ENCODE measurements around the gene HLA-DOB. TPM values are rescaled to one million over a fixed set of nuclear protein-coding genes. Genes with fewer than 3 reads are reported as not detected.

HLA-DOB gene
- polyA plus RNA-seq, 5 donors, result 0.27 to 0.63 (median 0.38) TPM

- peak; percentile 89 to 93 for DNase-seq
These were observed 27.4 kb upstream of the HLA-DOB start, which contains the start of gene PSMB8 for GRCh38 chr6:32843979-32844838. TSS of gene PSMB8 (minus strand) at chr6:32844047. CDS start at chr6:32843996, 51 bp downstream.

DNA sequence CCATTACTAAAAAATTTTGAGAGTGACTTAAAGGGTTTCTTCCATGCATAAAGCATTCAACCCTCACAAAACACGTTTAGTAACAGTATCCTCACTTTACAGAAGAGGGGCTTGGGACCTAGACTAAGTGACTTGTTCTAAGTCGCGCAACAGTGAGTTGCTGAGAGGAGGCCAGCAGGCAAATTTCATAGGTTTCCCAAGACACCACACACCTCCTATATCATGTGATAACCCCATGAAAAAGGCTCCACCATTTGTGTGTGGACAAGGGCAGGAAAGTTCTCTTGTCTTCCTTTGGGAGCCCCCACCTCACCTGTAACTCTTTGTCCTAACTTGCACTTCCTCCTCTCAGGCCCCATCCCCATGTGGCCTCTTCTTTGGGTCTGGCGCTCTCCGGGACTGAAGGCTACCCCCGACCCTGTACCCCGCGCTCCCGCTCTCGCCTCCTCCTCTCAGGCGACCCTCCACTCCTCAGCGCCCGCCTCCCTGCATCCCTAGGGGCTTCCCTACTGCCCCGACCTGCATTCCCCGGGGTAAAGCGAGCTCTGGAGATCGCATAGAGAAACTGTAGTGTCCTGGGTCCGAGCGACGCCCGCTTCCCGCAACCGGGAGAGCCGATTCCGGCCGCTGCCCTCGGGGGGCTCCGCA is 26.7 kb upstream of the HLA-DOB start:
- no peak for DNase-seq

- no peak for DNase-seq
These were observed 25.9 kb upstream of the HLA-DOB start for GRCh38 chr6:32842690-32843089.

- DNase-seq, result no peak
These were observed 25.3 kb upstream of the HLA-DOB start for GRCh38 chr6:32842021-32842650.

GRCh38 chr6:32840604-32841246 is 23.9 kb upstream of the HLA-DOB start:
- no peak for DNase-seq

- DNase-seq, result no peak
These were observed 22.6 kb upstream of the HLA-DOB start for GRCh38 chr6:32839356-32839755.

- DNase-seq, result peak; percentile 93 to 94
These were observed 21.5 kb upstream of the HLA-DOB start, which contains the start of gene TAP2 for GRCh38 chr6:32838114-32838958. TSS of gene TAP2 (minus strand) at chr6:32838739. CDS start at chr6:32838233, 506 bp downstream.

- DNase-seq, result no peak
These were observed 20.9 kb upstream of the HLA-DOB start for GRCh38 chr6:32837651-32838113.

DNA sequence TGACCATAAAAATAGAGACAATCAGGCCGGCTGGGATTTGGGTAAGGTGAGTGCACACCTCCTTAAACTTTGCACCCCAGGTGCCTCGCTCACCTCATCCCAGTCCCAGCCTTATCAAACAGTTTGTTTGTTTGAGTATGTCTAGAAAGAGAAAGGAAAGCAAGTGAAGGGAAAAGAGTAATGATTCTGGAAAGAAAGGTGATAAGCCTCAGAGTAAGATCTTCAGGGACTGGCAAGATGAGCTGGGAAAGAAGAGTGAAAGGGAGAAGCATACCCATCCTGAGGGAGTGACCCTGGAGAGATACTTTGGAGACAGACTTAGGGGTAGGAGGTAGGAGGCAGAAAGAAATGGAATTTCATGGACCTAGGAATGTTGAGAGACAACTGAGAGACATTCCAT is 20.1 kb upstream of the HLA-DOB start:
- no peak for DNase-seq

DNA sequence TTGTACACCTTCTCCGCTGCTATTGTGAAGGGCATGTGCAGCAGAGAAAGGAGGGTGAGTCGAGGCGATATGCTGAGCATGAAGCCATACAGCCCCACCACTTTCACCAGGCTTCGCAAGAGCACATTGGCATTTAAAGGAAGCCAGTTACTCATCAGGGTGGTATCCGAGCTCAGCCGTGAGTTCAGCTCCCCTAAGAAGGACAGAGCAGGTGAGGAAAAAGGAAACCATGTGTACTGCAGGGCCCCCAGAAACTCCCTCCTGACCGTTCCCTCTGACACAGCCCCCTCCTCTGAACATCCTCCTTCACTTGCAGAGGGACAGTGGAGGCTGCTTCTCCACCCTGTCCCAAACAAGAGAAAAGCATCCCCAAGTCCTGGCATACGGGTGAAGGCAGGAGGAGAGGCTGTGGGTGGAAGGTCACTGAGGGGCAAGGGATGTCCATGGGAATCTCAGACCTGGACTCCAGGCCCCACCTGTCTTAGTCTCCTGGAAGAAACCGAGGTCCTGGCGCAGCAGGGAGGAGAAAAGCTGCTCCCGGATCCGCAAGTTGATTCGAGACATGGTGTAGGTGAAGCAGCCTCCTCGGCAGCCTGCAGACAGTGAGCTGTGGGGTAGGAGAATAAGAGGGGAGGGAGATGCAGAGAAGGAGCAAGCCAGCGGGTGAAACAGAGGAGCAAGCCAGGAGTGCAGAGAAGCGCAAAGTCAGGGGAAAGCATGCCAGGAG is 18.5 kb upstream of the HLA-DOB start:
- no peak for DNase-seq

DNA sequence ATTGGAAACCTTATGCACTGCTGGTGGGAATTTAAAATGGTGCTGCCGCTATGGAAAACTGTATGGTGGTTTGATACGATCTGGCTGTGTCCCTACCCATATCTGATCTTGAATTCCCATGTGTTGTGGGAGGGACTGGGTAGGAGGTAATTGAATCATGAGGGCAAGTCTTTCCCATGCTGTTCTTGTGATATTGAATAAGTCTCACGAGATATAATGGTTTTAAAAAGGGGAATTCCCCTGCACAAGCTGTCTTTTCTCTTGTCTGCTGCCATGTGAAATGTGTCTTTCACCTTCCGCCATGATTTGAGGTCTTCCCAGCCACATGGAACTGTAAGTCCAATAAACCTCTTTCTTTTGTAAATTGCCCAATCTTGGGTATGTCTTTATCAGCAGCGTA is 16.9 kb upstream of the HLA-DOB start:
- DNase-seq, result no peak

DNA sequence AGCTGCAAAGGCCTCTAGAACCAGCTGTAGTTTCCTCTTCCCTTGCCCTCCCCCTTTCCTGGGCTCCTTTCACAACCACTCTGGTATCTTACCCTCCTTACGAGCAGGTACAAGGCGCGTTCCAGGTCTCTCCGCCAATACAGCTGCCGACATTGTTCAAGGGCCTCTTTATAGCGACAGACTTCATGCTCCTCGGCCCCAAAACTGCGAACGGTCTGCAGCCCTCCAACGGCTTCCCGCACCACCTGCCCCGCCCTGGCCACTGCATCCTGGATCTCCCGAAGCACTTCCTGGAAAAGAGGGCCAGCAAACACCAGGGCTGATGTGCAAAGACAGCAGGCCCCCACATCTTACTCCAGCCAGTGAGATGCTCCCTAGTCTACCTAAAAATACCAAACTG is 15.7 kb upstream of the HLA-DOB start:
- DNase-seq, result no peak

DNA sequence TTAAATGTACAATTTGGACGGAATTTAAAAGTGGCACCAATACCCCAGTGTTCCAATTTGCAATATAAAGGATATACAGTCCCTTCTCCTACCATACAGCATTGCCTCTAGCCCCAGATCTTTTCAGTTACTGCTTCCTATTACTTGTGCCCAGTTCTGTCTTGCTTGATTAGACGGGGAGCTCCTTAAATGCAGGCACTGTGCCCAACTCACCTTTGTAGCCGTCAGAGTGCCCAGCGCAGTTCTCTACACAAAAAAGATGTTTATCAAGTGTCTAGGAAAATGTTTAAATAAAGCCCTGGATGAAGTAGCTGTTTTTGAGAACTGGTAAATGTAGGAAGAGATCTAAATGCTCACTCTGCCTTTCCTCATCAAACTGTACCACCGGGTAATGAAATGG is 14.1 kb upstream of the HLA-DOB start:
- DNase-seq, result no peak

DNA sequence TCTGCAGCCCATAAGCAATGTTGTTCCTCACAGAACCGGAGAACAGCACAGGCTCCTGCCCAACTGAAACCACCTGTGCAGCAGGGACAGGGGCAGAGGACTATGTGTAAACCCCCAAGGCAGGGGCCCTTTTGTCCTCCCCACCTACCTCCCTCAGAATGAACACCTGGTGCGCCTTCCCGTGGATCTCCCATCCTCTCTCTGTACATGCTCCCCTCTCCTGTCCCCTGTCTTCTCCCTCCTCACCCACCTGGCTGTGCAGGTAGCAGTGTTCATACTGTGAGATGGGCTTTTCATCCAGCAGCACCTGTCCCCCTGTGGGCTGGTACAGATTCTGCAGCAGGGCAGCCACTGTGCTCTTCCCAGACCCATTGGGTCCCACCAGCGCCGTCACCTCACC is 13.2 kb upstream of the HLA-DOB start:
- no peak for DNase-seq

GRCh38 chr6:32829495-32829894 is 12.7 kb upstream of the HLA-DOB start:
- DNase-seq, result no peak

- no peak for DNase-seq
These were observed 10.2 kb upstream of the HLA-DOB start for GRCh38 chr6:32827025-32827424.

- peak in 1 of 2 donors; percentile 9 for DNase-seq
These were observed 9.2 kb upstream of the HLA-DOB start for GRCh38 chr6:32825966-32826365.

DNA sequence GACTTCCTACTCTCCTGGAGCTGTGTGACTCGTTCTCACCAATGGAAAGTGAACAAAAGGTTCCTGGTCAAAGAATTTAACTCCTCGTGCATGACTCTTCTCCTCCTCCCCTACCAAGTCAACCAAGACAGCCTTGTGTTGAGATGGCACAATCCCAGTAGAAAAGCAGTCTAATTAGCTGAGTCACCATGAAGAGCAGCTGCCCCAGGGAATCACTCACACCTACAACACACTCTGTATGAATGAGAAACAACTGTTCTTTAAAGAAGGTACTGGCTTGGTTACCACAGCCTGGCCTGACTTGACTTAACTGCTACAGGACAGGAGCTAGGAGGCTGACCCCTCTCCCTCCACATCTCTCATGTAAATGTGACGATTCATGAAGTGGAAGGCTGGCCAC is 2.9 kb upstream of the HLA-DOB start:
- no peak for DNase-seq

DNA sequence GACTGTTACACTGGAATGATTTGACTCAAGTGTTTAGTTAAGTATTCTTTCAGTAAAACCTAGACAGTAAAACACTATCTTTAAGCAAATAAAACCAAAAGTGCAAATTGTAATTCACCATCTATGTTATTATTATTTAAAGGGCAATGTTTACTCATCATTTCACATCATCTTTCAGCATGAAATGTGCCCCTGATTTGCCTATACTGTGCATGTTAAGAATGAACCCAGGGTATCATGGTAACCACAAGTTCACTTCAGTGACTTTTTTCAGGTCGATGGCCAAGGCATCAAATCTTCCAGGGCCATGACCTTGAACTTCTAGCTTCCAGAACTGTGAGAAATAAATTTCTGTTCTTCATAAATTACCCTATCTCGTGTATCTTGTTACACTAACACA is 2.1 kb upstream of the HLA-DOB start:
- no peak for DNase-seq

DNA sequence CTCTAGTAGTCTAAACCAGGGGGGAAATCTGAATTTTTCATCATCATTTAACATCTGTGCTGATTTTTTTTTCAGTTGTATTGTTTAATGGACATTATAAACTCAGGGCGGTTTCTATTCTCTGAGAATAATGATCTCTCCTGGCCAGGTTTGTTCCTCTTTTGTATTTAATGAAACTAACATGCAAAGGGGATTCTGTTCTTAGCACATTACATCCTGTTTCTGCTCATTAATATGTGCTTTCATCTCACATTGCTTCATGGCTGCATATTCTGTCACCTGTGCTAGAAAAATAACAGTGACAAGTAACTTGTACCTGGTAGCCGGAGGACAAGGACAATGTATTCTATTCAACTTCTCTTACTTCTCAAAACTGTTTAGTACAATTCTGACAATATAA is 806 bp downstream of the HLA-DOB start:
- no peak for DNase-seq

Measured in right lung (tissue), 5 donors.